Erythroblast (primary cell): Measurements from ENCODE around the gene SAP30BP.

Source experiments
- DNase-seq, 2 experiments: peaks; one replicate each; lab custom pipeline; 2025; lab: John Stamatoyannopoulos, UW
- GATA1 ChIP-seq: IDR thresholded peaks from 2 replicates; pipeline ENCODE4 v1.6.1; 2011; ENCODE audit warnings: low read depth, mild to moderate bottlenecking, control low read depth, low read length, moderate library complexity
- POLR2A ChIP-seq: IDR thresholded peaks from 2 replicates; pipeline ENCODE4 v1.6.1; 2011; ENCODE audit warnings: mild to moderate bottlenecking, low read length

SAP30BP gene

GRCh38 chr17:75749545-75750389, 82.6 kb downstream of the SAP30BP start:
- TF ChIP-seq POLR2A (no peak), GATA1 (no peak)
- DNase-seq: peak; percentile 79 to 92

GRCh38 chr17:75750661-75751423, 83.7 kb downstream of the SAP30BP start:
- no peak for DNase-seq
- TF ChIP-seq GATA1 (no peak), POLR2A (no peak)

GRCh38 chr17:75751676-75752404, 84.7 kb downstream of the SAP30BP start:
- DNase-seq: no peak

GRCh38 chr17:75752405-75752709, 85.2 kb downstream of the SAP30BP start:
- no peak for DNase-seq
- TF ChIP-seq GATA1 (no peak), POLR2A (no peak)

More at GRCh38 chr17:75751676-75752404, 84.7 kb downstream of the SAP30BP start:
- TF ChIP-seq POLR2A (no peak), GATA1 (no peak)

GRCh38 chr17:75752802-75753513, 85.8 kb downstream of the SAP30BP start:
- no peak for DNase-seq
- TF ChIP-seq GATA1: no peak
- TF ChIP-seq POLR2A: no peak

- peak; percentile 83 to 87 for DNase-seq
- TF ChIP-seq GATA1 (no peak), POLR2A (no peak)
Observed at GRCh38 chr17:75753514-75754377, 86.6 kb downstream of the SAP30BP start.

- TF ChIP-seq GATA1 (no peak), POLR2A (no peak)
- no peak for DNase-seq
Observed at GRCh38 chr17:75754378-75755204, 87.5 kb downstream of the SAP30BP start.

- no peak for DNase-seq
- TF ChIP-seq POLR2A (no peak), GATA1 (no peak)
Observed at GRCh38 chr17:75755205-75755901, 88.2 kb downstream of the SAP30BP start.

- TF ChIP-seq POLR2A (no peak), GATA1 (no peak)
- no peak for DNase-seq
Observed at GRCh38 chr17:75755990-75756389, 88.9 kb downstream of the SAP30BP start.

GRCh38 chr17:75756451-75757085, 89.4 kb downstream of the SAP30BP start:
- TF ChIP-seq POLR2A (no peak), GATA1 (no peak)
- DNase-seq: no peak
